DND-41 (cell line): Measurements from ENCODE around the gene MCRIP1.

ENCODE experiments used
- EZH2 ChIP-seq: IDR thresholded peaks from 3 replicates; pipeline ENCODE4 v1.6.1; 2012; ENCODE audit warnings: borderline replicate concordance, low read depth, mild to moderate bottlenecking, moderate library complexity, low read length, inconsistent platforms; ENCODE audit not compliant: severe bottlenecking
- TF ChIP-seq, protein P1 (sequence below): IDR thresholded peaks from 2 replicates; pipeline ENCODE4 v1.5.1; 2012; ENCODE audit warnings: borderline replicate concordance, low read length, moderate library complexity, mild to moderate bottlenecking; ENCODE audit not compliant: poor library complexity, severe bottlenecking; ENCODE audit errors: extremely low read depth

DNA sequence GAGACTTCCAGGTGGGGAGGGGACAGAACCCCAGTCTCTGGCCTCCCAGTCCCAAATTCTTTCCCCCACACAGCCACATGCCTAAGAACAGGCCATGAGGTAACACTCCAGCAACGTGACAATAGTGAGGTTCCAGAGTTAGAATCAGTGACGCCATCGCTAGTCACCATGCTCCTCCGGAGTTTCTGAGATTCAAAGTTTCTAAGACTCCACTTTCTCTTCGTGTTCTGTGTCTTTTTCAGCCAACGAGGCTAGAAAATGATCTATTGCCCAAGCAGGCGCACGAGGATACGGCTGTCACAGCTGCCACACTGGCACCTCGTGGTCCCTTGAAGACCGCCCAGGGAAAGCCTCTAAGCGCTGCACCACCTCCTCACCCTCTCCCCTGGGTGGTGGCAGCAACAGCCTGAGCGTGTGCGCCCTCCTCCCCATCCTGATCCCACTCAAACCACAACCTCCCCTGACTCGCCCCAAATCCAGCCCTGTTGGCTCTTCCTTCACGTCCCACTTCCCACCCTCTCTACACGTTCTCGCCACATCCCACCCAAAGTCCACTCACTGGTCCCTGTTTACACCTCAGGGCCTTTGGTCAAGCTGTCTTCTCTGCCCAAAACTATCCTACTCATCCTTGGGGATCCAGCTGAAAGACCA lies 1.0 kb downstream of the MCRIP1 start:
- TF ChIP-seq, protein P1, sequence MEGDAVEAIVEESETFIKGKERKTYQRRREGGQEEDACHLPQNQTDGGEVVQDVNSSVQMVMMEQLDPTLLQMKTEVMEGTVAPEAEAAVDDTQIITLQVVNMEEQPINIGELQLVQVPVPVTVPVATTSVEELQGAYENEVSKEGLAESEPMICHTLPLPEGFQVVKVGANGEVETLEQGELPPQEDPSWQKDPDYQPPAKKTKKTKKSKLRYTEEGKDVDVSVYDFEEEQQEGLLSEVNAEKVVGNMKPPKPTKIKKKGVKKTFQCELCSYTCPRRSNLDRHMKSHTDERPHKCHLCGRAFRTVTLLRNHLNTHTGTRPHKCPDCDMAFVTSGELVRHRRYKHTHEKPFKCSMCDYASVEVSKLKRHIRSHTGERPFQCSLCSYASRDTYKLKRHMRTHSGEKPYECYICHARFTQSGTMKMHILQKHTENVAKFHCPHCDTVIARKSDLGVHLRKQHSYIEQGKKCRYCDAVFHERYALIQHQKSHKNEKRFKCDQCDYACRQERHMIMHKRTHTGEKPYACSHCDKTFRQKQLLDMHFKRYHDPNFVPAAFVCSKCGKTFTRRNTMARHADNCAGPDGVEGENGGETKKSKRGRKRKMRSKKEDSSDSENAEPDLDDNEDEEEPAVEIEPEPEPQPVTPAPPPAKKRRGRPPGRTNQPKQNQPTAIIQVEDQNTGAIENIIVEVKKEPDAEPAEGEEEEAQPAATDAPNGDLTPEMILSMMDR = peak; percentile 37
- TF ChIP-seq EZH2 = no peak
